Keratinocyte (primary cell): ENCODE measurements around the gene PTPN6. TPM values are rescaled to one million over a fixed set of nuclear protein-coding genes. Genes with fewer than 3 reads are reported as not detected.

ENCODE experiments used
- DNase-seq: peaks from one replicate; pipeline ENCODE4 v3.0.0-alpha.2; 2011; ENCODE audit warnings: low read depth, missing footprints, low spot score
- FAIRE-seq: peaks from 2 replicates; lab custom pipeline; 2011; peaks lifted over from hg19 to GRCh38; lab: Jason Lieb, UNC
- H2AFZ ChIP-seq: 2 replicates; pipeline ENCODE4 v1.6.0; 2012; ENCODE audit warnings: low read length, control low read depth, inconsistent platforms; ENCODE audit not compliant: control insufficient read depth
- H3K27ac ChIP-seq: 2 replicates; pipeline ENCODE4 v1.5.1; 2011; ENCODE audit warnings: low read length; ENCODE audit not compliant: control insufficient read depth, insufficient read depth
- H3K27me3 ChIP-seq: 3 replicates; pipeline ENCODE4 v1.6.0; 2011; ENCODE audit warnings: low read length; ENCODE audit not compliant: control insufficient read depth, insufficient read depth; ENCODE audit errors: extremely low read depth
- H3K36me3 ChIP-seq, 2 experiments: 2 replicates in 1 of 2; 3 replicates in 1 of 2; pipeline ENCODE4 v1.5.1; 2011; ENCODE audit warnings: low read length in 2 of 2, mild to moderate bottlenecking in 1 of 2; ENCODE audit not compliant: control insufficient read depth in 2 of 2, insufficient read depth in 2 of 2; ENCODE audit errors: extremely low read depth in 1 of 2
- H3K4me1 ChIP-seq: 3 replicates; pipeline ENCODE4 v1.5.1; 2011; ENCODE audit warnings: low read length; ENCODE audit not compliant: control insufficient read depth, insufficient read depth; ENCODE audit errors: extremely low read depth
- H3K4me2 ChIP-seq: 3 replicates; pipeline ENCODE4 v1.6.0; 2011; ENCODE audit warnings: low read depth, low read length; ENCODE audit not compliant: control insufficient read depth, insufficient read depth; ENCODE audit errors: extremely low read depth
- H3K4me3 ChIP-seq, 3 experiments: fragments of 200-600 bp in 1 of 3; sonication (generic) in 1 of 3; 2 replicates in 2 of 3; 3 replicates in 1 of 3; pipeline ENCODE4 v1.5.1; 2011 to 2016; ENCODE audit warnings: low read length in 3 of 3, mild to moderate bottlenecking in 3 of 3, control low read depth in 2 of 3, inconsistent platforms in 1 of 3, low read depth in 1 of 3, mixed read lengths in 1 of 3, mixed run types in 1 of 3, moderate library complexity in 1 of 3; ENCODE audit not compliant: control insufficient read depth in 2 of 3, insufficient read depth in 2 of 3; ENCODE audit errors: extremely low read depth in 1 of 3
- H3K79me2 ChIP-seq: 2 replicates; pipeline ENCODE4 v1.6.0; 2012; ENCODE audit warnings: low read length; ENCODE audit not compliant: control insufficient read depth, insufficient read depth
- H3K9ac ChIP-seq: 3 replicates; pipeline ENCODE4 v1.6.0; 2011; ENCODE audit warnings: low read length; ENCODE audit not compliant: control insufficient read depth, insufficient read depth; ENCODE audit errors: extremely low read depth
- H3K9me1 ChIP-seq: 3 replicates; pipeline ENCODE4 v1.6.0; 2011; ENCODE audit warnings: low read length; ENCODE audit not compliant: control insufficient read depth, insufficient read depth; ENCODE audit errors: extremely low read depth
- H3K9me3 ChIP-seq: 2 replicates; pipeline ENCODE4 v1.5.1; 2012; ENCODE audit warnings: low read depth, low read length; ENCODE audit not compliant: control insufficient read depth
- H4K20me1 ChIP-seq: 3 replicates; pipeline ENCODE4 v1.6.0; 2011; ENCODE audit warnings: low read length; ENCODE audit not compliant: control insufficient read depth, insufficient read depth; ENCODE audit errors: extremely low read depth
- CTCF ChIP-seq, 3 experiments: IDR thresholded peaks in 1 of 3; conservative IDR thresholded peaks in 1 of 3; optimal IDR thresholded peaks in 1 of 3; 2 replicates in 2 of 3; 3 replicates in 1 of 3; pipeline versions ENCODE3 to v1.5.1; 2011; ENCODE audit warnings: low read length in 3 of 3, mild to moderate bottlenecking in 3 of 3, moderate library complexity in 2 of 3, control low read depth in 1 of 3, inconsistent platforms in 1 of 3; ENCODE audit not compliant: insufficient read depth in 2 of 3; ENCODE audit errors: extremely low read depth in 1 of 3
- EZH2 ChIP-seq: IDR thresholded peaks from one replicate; pipeline ENCODE4 v1.6.1; 2012; ENCODE audit warnings: inconsistent platforms, mild to moderate bottlenecking, low read length, moderate library complexity
- dilution Hi-C: fragments of 300-500 bp; cut with MboI; formaldehyde crosslinking; loops from one replicate; pipeline ENCODE4 v1.7.0; 2020; ENCODE audit warnings: low sequenced_read_pairs; ENCODE audit not compliant: extremely low pct_ligation_motif_present
- polyA plus RNA-seq, 5 experiments: library from polyadenylated mRNA; depleted of rRNA in 3 of 5; stranded (reverse) in 3 of 5; stranded (forward) in 1 of 5; unstranded in 1 of 5; fragments of >200 nt; gene quantifications; 1 replicate in 1 of 5; 2 replicates in 3 of 5; 3 replicates in 1 of 5; pipeline versions ENCODE4 v1.2.1 to v1.2.3, GENCODE V29; 2011 to 2012; ENCODE audit warnings: missing spikeins in 2 of 5, low read depth in 1 of 5, low replicate concordance in 1 of 5

The PTPN6 gene
- polyA plus RNA-seq, 1 donor (not counting 4 experiments of a cell fraction or from before 2014, with no cell fraction given) = 18.7 TPM

GRCh38 chr12:6952863-6953441, 1.8 kb downstream of the PTPN6 start:
- peaks cover 2% of the 10 kb centered on the region for H3K4me1 ChIP-seq
- FAIRE-seq = no peak
- H3K36me3 ChIP-seq = no peaks in the 10 kb centered on the region
- H4K20me1 ChIP-seq = no peaks in the 10 kb centered on the region
- no peak overlapping the region for H3K9ac ChIP-seq
- no peak overlapping the region for H3K27ac ChIP-seq
- DNase-seq = no peak
- TF ChIP-seq CTCF (optimal IDR thresholded peaks at IDR 0.05 in 1 of 3, IDR thresholded peaks at IDR 0.05 in 1 of 3, conservative IDR thresholded peaks at IDR 0.05 in 1 of 3; ENCODE audit: extremely low read depth in 1 of 3, insufficient read depth in 2 of 3, low read length in 3 of 3) (no peak), EZH2 (no peak)
- H3K9me3 ChIP-seq = no peaks in the 10 kb centered on the region
- dilution Hi-C loops = no loop called here
- no peak overlapping the region for H2AFZ ChIP-seq
- no peak overlapping the region for H3K4me3 ChIP-seq
- no peaks in the 10 kb centered on the region for H3K79me2 ChIP-seq
- H3K4me2 ChIP-seq = no peak overlapping the region
- H3K27me3 ChIP-seq = no peaks in the 10 kb centered on the region
- H3K9me1 ChIP-seq = no peaks in the 10 kb centered on the region

- Histone ChIP-seq H3K9me1 (no peaks in the 10 kb centered on the region), H2AFZ (no peak overlapping the region), H3K4me1 (peaks cover 9% of the 10 kb centered on the region), H3K36me3 (no peaks in the 10 kb centered on the region), H3K4me2 (no peak overlapping the region), H3K9me3 (no peaks in the 10 kb centered on the region), H3K79me2 (no peaks in the 10 kb centered on the region), H3K27ac (no peak overlapping the region), H4K20me1 (no peaks in the 10 kb centered on the region), H3K4me3 (no peak overlapping the region), H3K27me3 (no peaks in the 10 kb centered on the region), H3K9ac (no peak overlapping the region)
- dilution Hi-C loops = no loop called here
- DNase-seq = no peak
- no peak for TF ChIP-seq EZH2
- no peak for TF ChIP-seq CTCF (optimal IDR thresholded peaks at IDR 0.05 in 1 of 3, IDR thresholded peaks at IDR 0.05 in 1 of 3, conservative IDR thresholded peaks at IDR 0.05 in 1 of 3; ENCODE audit: extremely low read depth in 1 of 3, insufficient read depth in 2 of 3, low read length in 3 of 3)
- no peak for FAIRE-seq
These were observed 2.5 kb downstream of the PTPN6 start for GRCh38 chr12:6953442-6954315.
